ENCODE results near the gene SFSWAP.

DNA sequence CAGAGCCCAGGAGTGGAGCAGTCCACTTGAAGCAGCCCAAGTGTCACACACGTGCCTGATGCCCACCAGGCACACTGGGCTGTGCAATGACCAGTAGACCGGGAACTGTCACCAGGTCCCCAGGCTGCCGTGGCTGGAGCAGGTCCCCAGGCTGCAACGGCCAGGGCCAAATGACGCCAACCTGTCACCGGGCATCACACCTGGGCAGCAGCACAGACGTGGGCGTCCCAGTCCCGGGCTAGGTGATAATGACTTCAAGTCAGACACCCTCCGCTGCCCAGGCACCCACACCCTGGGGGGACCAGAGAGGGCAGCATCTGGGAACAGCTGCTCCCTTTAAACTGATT is 86.7 kb downstream of the SFSWAP start:
- TF ChIP-seq, protein P1, sequence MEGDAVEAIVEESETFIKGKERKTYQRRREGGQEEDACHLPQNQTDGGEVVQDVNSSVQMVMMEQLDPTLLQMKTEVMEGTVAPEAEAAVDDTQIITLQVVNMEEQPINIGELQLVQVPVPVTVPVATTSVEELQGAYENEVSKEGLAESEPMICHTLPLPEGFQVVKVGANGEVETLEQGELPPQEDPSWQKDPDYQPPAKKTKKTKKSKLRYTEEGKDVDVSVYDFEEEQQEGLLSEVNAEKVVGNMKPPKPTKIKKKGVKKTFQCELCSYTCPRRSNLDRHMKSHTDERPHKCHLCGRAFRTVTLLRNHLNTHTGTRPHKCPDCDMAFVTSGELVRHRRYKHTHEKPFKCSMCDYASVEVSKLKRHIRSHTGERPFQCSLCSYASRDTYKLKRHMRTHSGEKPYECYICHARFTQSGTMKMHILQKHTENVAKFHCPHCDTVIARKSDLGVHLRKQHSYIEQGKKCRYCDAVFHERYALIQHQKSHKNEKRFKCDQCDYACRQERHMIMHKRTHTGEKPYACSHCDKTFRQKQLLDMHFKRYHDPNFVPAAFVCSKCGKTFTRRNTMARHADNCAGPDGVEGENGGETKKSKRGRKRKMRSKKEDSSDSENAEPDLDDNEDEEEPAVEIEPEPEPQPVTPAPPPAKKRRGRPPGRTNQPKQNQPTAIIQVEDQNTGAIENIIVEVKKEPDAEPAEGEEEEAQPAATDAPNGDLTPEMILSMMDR (IDR thresholded peaks at IDR 0.05): no peak
- no peak for TF ChIP-seq POLR2A (IDR thresholded peaks at IDR 0.05)

Measured in tibial nerve (tissue), 3 donors.